SH-SY5Y (cell line): ENCODE results near the gene WDPCP.

Experiments
- GATA2 ChIP-seq: IDR thresholded peaks from 2 replicates; pipeline ENCODE4 v1.6.1; 2011; ENCODE audit warnings: mild to moderate bottlenecking, low read depth, low read length
- GATA3 ChIP-seq: IDR thresholded peaks from 2 replicates; pipeline ENCODE4 v1.6.1; 2011; ENCODE audit warnings: low read depth, mild to moderate bottlenecking, low read length, moderate library complexity

Gene WDPCP

DNA sequence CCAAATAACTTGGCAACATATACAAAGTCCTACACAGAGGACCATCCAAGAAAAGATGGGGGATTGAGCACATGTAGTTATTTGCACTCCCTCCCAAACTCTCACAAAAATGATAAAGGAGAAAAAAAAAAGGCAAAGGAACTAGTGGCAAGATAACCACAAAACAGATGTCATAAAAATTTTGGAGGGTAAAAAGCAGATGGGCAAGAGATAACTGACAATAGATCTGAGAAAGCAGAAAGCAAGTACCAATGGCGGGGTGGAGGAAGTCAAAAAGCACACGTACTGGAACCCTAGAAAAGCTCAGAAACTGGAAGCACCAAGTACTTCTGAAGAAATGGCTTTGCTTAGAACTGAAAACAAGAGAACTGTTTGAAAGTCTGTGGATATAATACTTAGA is 82.0 kb downstream of the WDPCP start:
- TF ChIP-seq GATA3 (no peak), GATA2 (no peak)

GRCh38 chr2:63503818-63504217 is 84.5 kb downstream of the WDPCP start:
- TF ChIP-seq GATA2: no peak
- no peak for TF ChIP-seq GATA3

- TF ChIP-seq GATA3 (no peak), GATA2 (no peak)
These were observed 87.9 kb downstream of the WDPCP start for GRCh38 chr2:63500398-63500797.

DNA sequence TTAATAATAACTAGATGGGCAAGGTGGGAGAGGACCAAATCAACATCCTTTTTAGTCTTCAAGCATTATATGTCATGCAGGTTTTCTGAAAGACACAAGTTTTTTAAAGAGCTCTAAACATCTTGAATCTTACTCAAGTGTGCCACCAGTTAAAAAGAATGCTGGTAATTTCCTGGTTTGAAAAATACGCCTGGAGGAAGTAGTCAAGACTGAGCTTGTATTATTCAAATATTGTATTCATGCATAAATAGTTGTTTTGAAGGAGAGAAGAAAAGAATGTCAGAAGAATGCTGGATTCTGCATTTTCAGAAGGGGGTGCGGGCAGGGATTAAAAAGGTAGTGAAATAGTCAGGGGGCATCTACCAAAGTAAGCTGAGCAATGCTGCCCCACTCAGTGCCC is 90.7 kb downstream of the WDPCP start:
- TF ChIP-seq GATA3 (no peak), GATA2 (no peak)

GRCh38 chr2:63494968-63495367 is 93.3 kb downstream of the WDPCP start:
- TF ChIP-seq GATA3 (no peak), GATA2 (no peak)

DNA sequence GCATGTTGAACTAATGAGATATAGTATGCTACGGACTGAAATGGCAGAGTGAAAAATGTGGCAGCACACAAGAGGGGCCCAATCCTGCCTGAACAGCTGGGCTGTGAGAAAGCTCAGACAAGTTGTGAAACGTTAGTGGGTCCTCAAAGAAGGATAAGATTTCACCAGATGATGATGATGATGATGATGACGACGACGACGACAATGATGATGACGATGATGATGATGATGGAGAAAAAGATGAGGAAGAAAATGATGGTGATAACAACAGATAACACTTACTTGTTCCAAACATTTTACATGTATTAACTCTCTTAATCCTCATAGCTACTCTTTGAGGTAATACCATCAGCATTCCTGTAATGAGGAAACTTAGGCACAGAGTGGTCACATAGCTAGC is 94.2 kb downstream of the WDPCP start:
- TF ChIP-seq GATA2 (no peak), GATA3 (no peak)

- TF ChIP-seq GATA2 (no peak), GATA3 (no peak)
These were observed 100.1 kb downstream of the WDPCP start for GRCh38 chr2:63488118-63488713.

DNA sequence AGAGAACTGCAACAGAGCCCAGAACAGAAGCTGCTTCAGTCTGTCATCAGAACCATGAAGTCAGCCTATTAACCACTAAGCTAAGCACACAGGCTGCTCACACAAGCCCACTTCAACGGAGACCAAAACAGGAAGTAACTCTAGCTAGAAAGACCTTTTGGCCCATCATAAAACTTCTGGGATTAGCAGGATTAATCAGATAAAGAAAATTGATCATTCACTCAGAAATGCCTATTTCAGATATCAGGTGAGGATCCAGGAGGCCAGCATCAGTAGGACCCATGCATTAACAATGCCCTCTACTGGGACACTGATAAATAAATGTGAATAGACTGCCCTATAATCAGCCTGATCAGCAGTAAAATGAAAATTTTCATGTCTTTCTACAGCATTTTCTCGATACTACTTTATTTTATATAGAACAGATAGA is 101.4 kb downstream of the WDPCP start:
- TF ChIP-seq GATA3 (no peak), GATA2 (no peak)

DNA sequence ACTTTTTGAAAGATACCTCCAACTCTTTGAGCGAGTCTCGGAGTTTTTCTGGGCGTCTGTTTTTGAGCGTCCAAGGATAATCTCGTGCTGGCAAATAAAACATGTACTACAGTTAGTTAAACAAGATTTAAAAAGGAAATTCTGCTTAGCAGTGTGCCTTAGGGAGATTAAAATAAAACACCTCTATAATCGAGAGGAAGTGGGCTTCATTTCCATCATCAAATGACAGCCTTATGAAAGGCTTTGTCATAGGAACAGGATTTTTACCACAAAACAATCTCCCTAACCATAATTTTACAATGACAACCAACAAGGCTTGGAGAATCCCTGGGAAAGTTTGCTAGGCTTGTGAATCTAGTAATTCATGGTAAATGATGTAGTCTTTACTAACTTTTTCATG is 103.4 kb downstream of the WDPCP start:
- no peak for TF ChIP-seq GATA3
- TF ChIP-seq GATA2: no peak

- TF ChIP-seq GATA3 (no peak), GATA2 (no peak)
These were observed 103.8 kb downstream of the WDPCP start for GRCh38 chr2:63484481-63484880.

- TF ChIP-seq GATA3: no peak
These were observed 110.6 kb downstream of the WDPCP start for GRCh38 chr2:63477686-63478085.

GRCh38 chr2:63465633-63466032 is 122.6 kb downstream of the WDPCP start:
- TF ChIP-seq GATA3 (no peak), GATA2 (no peak)

- TF ChIP-seq GATA2 (no peak), GATA3 (no peak)
These were observed 125.1 kb downstream of the WDPCP start for GRCh38 chr2:63463142-63463541.

- no peak for TF ChIP-seq GATA2
- no peak for TF ChIP-seq GATA3
These were observed 141.6 kb downstream of the WDPCP start for GRCh38 chr2:63446658-63447057.

DNA sequence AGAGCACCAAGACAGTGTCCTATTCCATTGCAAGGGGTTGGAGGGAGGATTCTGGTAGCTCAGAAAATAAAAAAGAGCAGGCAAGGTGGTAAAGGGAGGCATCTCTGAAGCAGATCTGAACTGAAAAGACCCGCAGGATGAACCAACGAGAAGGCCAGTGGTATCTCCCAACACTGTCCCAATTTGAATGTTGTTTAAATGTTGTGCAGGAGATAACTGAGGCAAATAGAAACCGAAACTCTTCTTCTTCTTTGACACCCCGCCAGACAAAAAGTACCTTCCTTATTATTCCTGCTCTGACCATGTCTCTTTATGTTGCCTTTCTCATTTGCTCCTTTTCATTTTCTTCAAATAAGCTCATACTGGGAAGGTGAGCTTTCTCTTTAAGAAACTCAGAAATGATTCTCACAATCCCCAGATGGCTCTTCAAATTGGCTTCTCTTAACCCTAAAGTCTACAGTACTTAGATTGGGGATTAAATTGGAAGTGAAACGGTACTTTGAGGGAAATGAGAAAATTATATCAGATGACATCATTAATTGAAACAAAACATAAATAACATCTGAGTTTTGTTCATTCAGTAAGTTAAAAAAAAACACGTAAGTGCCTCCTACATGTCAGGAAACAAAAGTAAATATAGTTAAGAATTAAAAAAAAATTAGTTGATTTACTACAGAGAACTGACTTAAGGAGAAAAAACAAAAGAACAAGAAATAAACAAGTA is 143.6 kb downstream of the WDPCP start:
- TF ChIP-seq GATA2 (no peak), GATA3 (no peak)

- TF ChIP-seq GATA2 (no peak), GATA3 (no peak)
These were observed 147.7 kb downstream of the WDPCP start for GRCh38 chr2:63440612-63441011.

DNA sequence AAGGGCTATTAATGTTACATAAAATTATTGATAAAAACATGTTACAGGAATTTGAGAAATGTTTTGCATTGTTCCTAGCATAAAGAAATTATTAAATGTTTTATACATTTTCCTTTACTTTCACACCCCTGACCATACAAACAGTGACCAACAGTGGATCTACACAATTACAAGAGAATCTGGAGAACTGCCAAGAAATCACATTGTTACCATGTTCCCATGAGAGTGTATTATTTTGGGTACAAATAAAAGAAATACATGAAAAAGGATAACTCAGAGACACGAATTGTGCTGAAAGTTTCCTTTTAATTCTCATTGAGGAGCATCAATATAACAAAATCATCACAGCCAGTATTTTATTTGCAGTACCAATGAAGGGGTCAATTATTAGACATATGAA is 150.1 kb downstream of the WDPCP start:
- no peak for TF ChIP-seq GATA2
- TF ChIP-seq GATA3: no peak
